ENCODE results near the gene USP40.

USP40 gene

GRCh38 chr2:233474308-233475160 lies 92.0 kb downstream of the USP40 start:
- Histone ChIP-seq H3K27me3 (ENCODE audit: insufficient read depth, low read length) (no peaks in the 10 kb centered on the region), H3K9me3 (ENCODE audit: low read length) (no peaks in the 10 kb centered on the region), H2AFZ (ENCODE audit: low read depth, low read length) (no peak overlapping the region), H3K4me1 (ENCODE audit: insufficient read depth, low read length) (no peaks in the 10 kb centered on the region), H3K4me3 (ENCODE audit: low read length) (no peak overlapping the region), H3K36me3 (ENCODE audit: insufficient read depth, low read length) (peaks cover 17% of the 10 kb centered on the region)

DNA sequence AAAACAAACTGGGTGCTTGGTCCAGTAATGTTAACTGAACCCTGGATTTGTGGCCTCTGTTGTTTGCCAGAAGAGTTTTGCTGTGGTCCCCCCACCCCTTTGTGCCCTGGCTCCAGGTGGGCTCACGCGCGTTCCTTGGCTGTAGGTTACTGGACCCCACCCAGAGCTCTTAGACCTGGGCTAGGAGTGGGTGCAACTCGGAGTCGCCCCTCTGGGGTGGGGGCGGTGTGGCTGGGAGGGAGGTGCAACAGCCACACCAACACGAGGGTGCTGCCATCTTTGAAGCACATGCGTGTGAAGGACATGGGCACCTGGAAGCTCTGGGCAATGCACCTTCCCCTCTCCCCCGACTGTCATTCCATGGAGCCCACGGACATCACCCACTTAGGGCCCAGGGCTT lies 92.7 kb downstream of the USP40 start:
- H3K27me3 ChIP-seq (ENCODE audit: insufficient read depth, low read length), result no peaks in the 10 kb centered on the region
- H3K4me3 ChIP-seq (ENCODE audit: low read length), result no peak overlapping the region
- H3K36me3 ChIP-seq (ENCODE audit: insufficient read depth, low read length), result peaks cover 22% of the 10 kb centered on the region
- no peaks in the 10 kb centered on the region for H3K9me3 ChIP-seq (ENCODE audit: low read length)
- H3K4me1 ChIP-seq (ENCODE audit: insufficient read depth, low read length), result no peaks in the 10 kb centered on the region
- no peak overlapping the region for H2AFZ ChIP-seq (ENCODE audit: low read depth, low read length)

DNA sequence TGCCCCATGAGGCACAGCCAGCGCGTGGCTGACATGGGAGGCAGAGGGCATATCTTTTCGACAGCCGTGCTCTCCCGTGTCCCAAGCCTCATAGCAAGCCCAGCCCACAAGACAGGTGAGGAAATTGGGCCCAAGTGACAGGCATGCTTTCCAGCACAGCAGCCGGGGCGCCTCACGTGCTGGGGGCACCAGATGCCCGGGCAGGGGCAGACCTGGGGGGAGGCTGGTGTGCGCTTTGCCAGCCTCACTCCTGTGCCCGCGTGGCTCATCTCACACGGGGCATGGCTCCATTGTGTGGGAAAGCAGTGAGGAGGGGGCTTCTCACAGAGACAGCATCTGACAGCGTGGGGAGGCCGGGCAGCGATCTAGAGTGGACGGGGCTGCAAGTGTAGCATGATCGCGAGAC lies 93.2 kb downstream of the USP40 start:
- no peaks in the 10 kb centered on the region for H3K27me3 ChIP-seq (ENCODE audit: insufficient read depth, low read length)

GRCh38 chr2:233471291-233472035 lies 95.1 kb downstream of the USP40 start:
- Histone ChIP-seq H3K4me1 (ENCODE audit: insufficient read depth, low read length) (no peaks in the 10 kb centered on the region), H2AFZ (ENCODE audit: low read depth, low read length) (no peak overlapping the region)

More for the DNA sequence above, 93.2 kb downstream of the USP40 start:
- Histone ChIP-seq H2AFZ (ENCODE audit: low read depth, low read length) (no peak overlapping the region), H3K9me3 (ENCODE audit: low read length) (no peaks in the 10 kb centered on the region), H3K36me3 (ENCODE audit: insufficient read depth, low read length) (peaks cover 27% of the 10 kb centered on the region), H3K4me1 (ENCODE audit: insufficient read depth, low read length) (no peaks in the 10 kb centered on the region), H3K4me3 (ENCODE audit: low read length) (no peak overlapping the region)

DNA sequence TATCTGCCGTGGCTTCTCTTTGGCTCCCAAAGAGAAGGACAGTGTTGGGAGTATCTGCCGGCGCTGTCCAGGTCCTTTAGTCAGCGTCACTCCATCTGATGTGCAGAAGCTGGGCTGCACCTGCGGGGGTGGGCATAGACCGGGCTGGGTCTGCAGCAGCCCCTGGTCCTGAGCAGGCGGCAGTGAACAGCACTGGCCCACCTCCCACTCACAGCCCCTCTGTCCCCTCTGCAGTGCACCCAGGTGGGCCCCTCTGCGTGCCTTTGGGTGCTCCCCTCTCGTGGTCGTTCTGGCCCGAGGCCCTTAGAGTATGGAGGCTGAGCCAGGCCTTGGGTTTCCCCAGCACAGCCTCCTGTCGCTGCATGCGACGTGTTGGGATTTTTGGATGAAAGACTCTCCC lies 95.7 kb downstream of the USP40 start:
- Histone ChIP-seq H3K36me3 (ENCODE audit: insufficient read depth, low read length) (peaks cover 39% of the 10 kb centered on the region), H3K27me3 (ENCODE audit: insufficient read depth, low read length) (no peaks in the 10 kb centered on the region), H2AFZ (ENCODE audit: low read depth, low read length) (no peak overlapping the region), H3K4me1 (ENCODE audit: insufficient read depth, low read length) (no peaks in the 10 kb centered on the region), H3K9me3 (ENCODE audit: low read length) (no peaks in the 10 kb centered on the region), H3K4me3 (ENCODE audit: low read length) (no peak overlapping the region)

More at GRCh38 chr2:233471291-233472035, 95.1 kb downstream of the USP40 start:
- Histone ChIP-seq H3K9me3 (ENCODE audit: low read length) (no peaks in the 10 kb centered on the region), H3K4me3 (ENCODE audit: low read length) (no peak overlapping the region), H3K27me3 (ENCODE audit: insufficient read depth, low read length) (no peaks in the 10 kb centered on the region), H3K36me3 (ENCODE audit: insufficient read depth, low read length) (peaks cover 40% of the 10 kb centered on the region)

- H2AFZ ChIP-seq (ENCODE audit: low read depth, low read length), result no peak overlapping the region
- no peaks in the 10 kb centered on the region for H3K4me1 ChIP-seq (ENCODE audit: insufficient read depth, low read length)
- H3K36me3 ChIP-seq (ENCODE audit: insufficient read depth, low read length), result peaks cover 38% of the 10 kb centered on the region
- H3K27me3 ChIP-seq (ENCODE audit: insufficient read depth, low read length), result no peaks in the 10 kb centered on the region
- no peak overlapping the region for H3K4me3 ChIP-seq (ENCODE audit: low read length)
- H3K9me3 ChIP-seq (ENCODE audit: low read length), result no peaks in the 10 kb centered on the region
These were observed 96.4 kb downstream of the USP40 start for GRCh38 chr2:233470011-233470687.

GRCh38 chr2:233469261-233470010 lies 97.1 kb downstream of the USP40 start:
- Histone ChIP-seq H2AFZ (ENCODE audit: low read depth, low read length) (no peak overlapping the region), H3K4me3 (ENCODE audit: low read length) (no peak overlapping the region), H3K9me3 (ENCODE audit: low read length) (no peaks in the 10 kb centered on the region), H3K4me1 (ENCODE audit: insufficient read depth, low read length) (no peaks in the 10 kb centered on the region), H3K27me3 (ENCODE audit: insufficient read depth, low read length) (no peaks in the 10 kb centered on the region), H3K36me3 (ENCODE audit: insufficient read depth, low read length) (peaks cover 42% of the 10 kb centered on the region)

DNA sequence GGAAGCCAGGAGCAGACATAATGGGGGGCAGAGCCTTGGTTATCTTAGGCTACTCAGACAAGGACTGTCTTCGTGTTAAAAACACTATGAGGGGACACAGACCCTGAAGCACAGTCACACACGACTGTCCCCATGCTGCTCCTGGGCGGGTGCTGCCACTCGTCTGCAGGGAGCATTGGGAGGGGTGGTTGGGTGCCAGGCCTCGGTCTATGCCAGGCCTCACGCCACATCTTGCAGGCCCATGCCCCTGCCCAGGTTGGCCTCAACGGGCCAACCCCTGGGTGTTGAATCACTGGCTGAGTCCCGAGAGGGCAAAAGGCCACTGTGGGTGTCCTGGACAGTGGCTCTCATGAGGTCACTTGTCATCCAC lies 97.9 kb downstream of the USP40 start:
- Histone ChIP-seq H3K36me3 (ENCODE audit: insufficient read depth, low read length) (peaks cover 49% of the 10 kb centered on the region), H3K9me3 (ENCODE audit: low read length) (no peaks in the 10 kb centered on the region), H3K4me3 (ENCODE audit: low read length) (no peak overlapping the region), H3K27me3 (ENCODE audit: insufficient read depth, low read length) (no peaks in the 10 kb centered on the region), H3K4me1 (ENCODE audit: insufficient read depth, low read length) (no peaks in the 10 kb centered on the region), H2AFZ (ENCODE audit: low read depth, low read length) (no peak overlapping the region)

DNA sequence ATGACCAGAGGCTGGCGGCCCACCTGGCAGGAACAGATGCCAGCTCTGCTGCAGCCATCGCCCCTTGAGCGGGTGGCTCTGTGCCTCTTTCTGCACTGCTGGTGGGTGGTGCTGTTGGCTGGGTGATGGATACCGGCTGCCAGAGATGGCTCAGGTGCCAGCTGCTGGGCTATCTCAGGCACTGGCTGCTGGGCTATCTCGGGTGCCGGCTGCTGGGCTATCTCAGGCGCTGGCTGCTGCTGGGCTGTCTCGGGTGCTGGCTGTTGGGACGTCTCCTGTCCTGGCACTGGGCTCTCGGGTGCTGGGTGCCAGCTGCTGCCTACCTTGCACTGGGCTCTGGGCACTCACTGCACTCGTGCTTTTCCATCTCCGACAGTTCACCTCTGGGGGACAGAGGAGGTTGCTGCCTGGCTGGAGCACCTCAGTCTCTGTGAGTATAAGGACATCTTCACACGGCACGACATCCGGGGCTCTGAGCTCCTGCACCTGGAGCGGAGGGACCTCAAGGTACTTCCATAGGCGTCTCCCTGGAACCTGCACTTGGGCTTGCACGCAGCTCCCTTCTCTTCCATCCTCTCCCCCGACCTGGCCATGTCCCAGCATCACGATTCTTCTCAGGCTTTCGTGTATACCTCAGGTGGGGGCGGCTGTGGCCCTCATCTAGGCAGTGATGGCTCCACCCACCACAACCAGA lies 98.4 kb downstream of the USP40 start:
- Histone ChIP-seq H3K36me3 (ENCODE audit: insufficient read depth, low read length) (peaks cover 53% of the 10 kb centered on the region), H3K4me1 (ENCODE audit: insufficient read depth, low read length) (no peaks in the 10 kb centered on the region), H3K9me3 (ENCODE audit: low read length) (no peaks in the 10 kb centered on the region), H2AFZ (ENCODE audit: low read depth, low read length) (no peak overlapping the region), H3K27me3 (ENCODE audit: insufficient read depth, low read length) (no peaks in the 10 kb centered on the region), H3K4me3 (ENCODE audit: low read length) (no peak overlapping the region)

- Histone ChIP-seq H2AFZ (ENCODE audit: low read depth, low read length) (no peak overlapping the region), H3K36me3 (ENCODE audit: insufficient read depth, low read length) (peaks cover 63% of the 10 kb centered on the region)
These were observed 99.5 kb downstream of the USP40 start for GRCh38 chr2:233466991-233467603.

DNA sequence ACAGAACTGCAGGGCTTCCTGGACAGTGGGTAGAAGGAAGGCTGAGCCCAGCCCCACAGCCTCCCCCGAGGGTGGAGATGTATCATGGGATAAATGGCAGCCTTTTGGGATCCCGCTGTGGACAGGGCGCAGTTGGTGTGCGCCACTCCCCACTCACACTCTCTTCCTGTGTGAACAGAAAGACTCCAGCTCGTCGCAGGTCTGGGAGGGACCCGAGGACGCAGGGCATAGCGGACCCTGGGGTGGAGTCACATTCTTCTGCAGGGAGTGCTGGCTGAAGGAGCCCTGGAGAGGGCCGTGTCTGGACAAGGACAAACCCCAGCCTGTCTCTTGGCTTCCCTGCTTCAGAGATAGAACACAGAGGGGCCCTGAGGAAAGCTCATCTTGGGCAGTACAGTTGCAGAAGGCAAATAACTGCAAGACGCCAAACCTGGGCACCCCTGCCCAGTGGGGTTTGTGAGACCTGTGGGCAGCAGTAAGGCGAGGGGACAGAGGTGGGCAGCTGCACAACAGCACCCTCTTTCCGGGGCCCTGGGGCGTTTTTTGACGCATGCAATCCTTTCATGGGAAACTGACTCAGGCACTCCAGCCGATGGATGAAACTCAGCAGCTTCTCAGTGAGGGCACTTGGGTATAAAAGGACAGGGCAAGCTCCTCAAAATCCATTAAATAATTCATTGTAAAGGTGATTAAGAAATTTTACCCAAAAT lies 101.9 kb downstream of the USP40 start:
- H3K36me3 ChIP-seq (ENCODE audit: insufficient read depth, low read length), result peaks cover 69% of the 10 kb centered on the region
- no peaks in the 10 kb centered on the region for H3K27me3 ChIP-seq (ENCODE audit: insufficient read depth, low read length)
- H3K9me3 ChIP-seq (ENCODE audit: low read length), result no peaks in the 10 kb centered on the region
- no peak overlapping the region for H3K4me3 ChIP-seq (ENCODE audit: low read length)
- no peaks in the 10 kb centered on the region for H3K4me1 ChIP-seq (ENCODE audit: insufficient read depth, low read length)
- no peak overlapping the region for H2AFZ ChIP-seq (ENCODE audit: low read depth, low read length)

More at GRCh38 chr2:233466991-233467603, 99.5 kb downstream of the USP40 start:
- H3K4me1 ChIP-seq (ENCODE audit: insufficient read depth, low read length), result no peaks in the 10 kb centered on the region
- no peaks in the 10 kb centered on the region for H3K9me3 ChIP-seq (ENCODE audit: low read length)
- H3K4me3 ChIP-seq (ENCODE audit: low read length), result no peak overlapping the region
- H3K27me3 ChIP-seq (ENCODE audit: insufficient read depth, low read length), result no peaks in the 10 kb centered on the region
